ENCODE data around the gene SLC38A3. TPM values are rescaled to one million over a fixed set of nuclear protein-coding genes. Genes with fewer than 3 reads are reported as not detected.

The SLC38A3 gene
- total and polyA plus RNA-seq, 2 donors from 2014 or later = 1.6 to 4.2 TPM

- Histone ChIP-seq H3K27ac (ENCODE audit: low read depth in 2 of 2, low read length in 2 of 2) (peak overlapping the region; percentile 83 to 90), H3K27me3 (ENCODE audit: control insufficient read depth, insufficient read depth, low read length) (no peaks in the 10 kb centered on the region), H3K4me1 (ENCODE audit: control insufficient read depth in 2 of 3, insufficient read depth in 2 of 3, low read depth in 1 of 3, low read length in 3 of 3) (peaks cover 5 to 89% (median 59%) of the 10 kb centered on the region in 3 donors), H3K9ac (ENCODE audit: low read length in 3 of 3) (peak overlapping the region in 1 of 3 donors; percentile 69), H3K36me3 (ENCODE audit: control insufficient read depth in 2 of 3, insufficient read depth in 3 of 3, low read length in 3 of 3) (peaks cover 0 to 2% (median 0%) of the 10 kb centered on the region in 3 donors), H3K4me3 (ENCODE audit: low read length in 3 of 3) (peak overlapping the region in 1 of 3 donors; percentile 14), H3K9me3 (ENCODE audit: control insufficient read depth in 2 of 3, insufficient read depth in 1 of 3, low read length in 3 of 3) (no peaks in the 10 kb centered on the region)
- no peak for FAIRE-seq
- intact Hi-C loops (cut with DNase I) = no loop called here
- TF ChIP-seq CTCF (IDR thresholded peaks at IDR 0.05; ENCODE audit: borderline replicate concordance, extremely low read depth, insufficient read depth) = no peak
- DNase-seq = no peak
These were observed 37.2 kb upstream of the SLC38A3 start for GRCh38 chr3:50167841-50168209.

GRCh38 chr3:50168388-50168787 is 36.7 kb upstream of the SLC38A3 start:
- Histone ChIP-seq H3K27me3 (ENCODE audit: control insufficient read depth, insufficient read depth, low read length) (no peaks in the 10 kb centered on the region), H3K4me3 (ENCODE audit: low read length in 3 of 3) (no peak overlapping the region), H3K36me3 (ENCODE audit: control insufficient read depth in 2 of 3, insufficient read depth in 3 of 3, low read length in 3 of 3) (peaks cover 0 to 2% (median 0%) of the 10 kb centered on the region in 3 donors), H3K9ac (ENCODE audit: low read length in 3 of 3) (peak overlapping the region in 1 of 3 donors; percentile 69), H3K9me3 (ENCODE audit: control insufficient read depth in 2 of 3, insufficient read depth in 1 of 3, low read length in 3 of 3) (no peaks in the 10 kb centered on the region), H3K27ac (ENCODE audit: low read depth in 2 of 2, low read length in 2 of 2) (peak overlapping the region; percentile 83 to 88), H3K4me1 (ENCODE audit: control insufficient read depth in 2 of 3, insufficient read depth in 2 of 3, low read depth in 1 of 3, low read length in 3 of 3) (peaks cover 5 to 83% (median 53%) of the 10 kb centered on the region in 3 donors)
- DNase-seq (peak in 1 of 5 donors; percentile 80), FAIRE-seq (no peak)
- intact Hi-C loops (cut with DNase I) = no loop called here
- TF ChIP-seq CTCF (IDR thresholded peaks at IDR 0.05; ENCODE audit: borderline replicate concordance, extremely low read depth, insufficient read depth) = no peak

DNA sequence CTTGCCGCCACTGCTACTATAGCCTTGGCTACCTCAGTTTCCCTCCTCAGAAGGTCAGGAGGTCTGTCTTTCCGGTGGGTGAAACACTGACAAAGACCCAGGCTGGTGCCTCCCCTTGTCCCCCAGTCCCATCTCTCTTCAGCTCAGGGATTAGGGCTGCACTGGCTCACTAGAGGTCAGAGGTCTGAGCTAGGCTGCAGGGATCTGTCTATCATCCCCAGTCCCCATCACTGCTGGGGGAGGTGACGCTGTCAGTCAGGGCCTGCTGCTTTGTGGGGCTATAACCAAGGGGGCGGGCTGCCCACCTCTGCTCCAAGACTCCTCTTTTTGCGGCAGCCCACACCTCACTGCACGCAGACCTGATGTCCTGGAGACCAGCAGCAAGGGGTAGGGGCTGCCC is 36.3 kb upstream of the SLC38A3 start:
- peaks cover 0 to 2% (median 0%) of the 10 kb centered on the region in 3 donors for H3K36me3 ChIP-seq (ENCODE audit: control insufficient read depth in 2 of 3, insufficient read depth in 3 of 3, low read length in 3 of 3)
- H3K4me1 ChIP-seq (ENCODE audit: control insufficient read depth in 2 of 3, insufficient read depth in 2 of 3, low read depth in 1 of 3, low read length in 3 of 3) = peaks cover 5 to 79% (median 49%) of the 10 kb centered on the region in 3 donors
- no peak overlapping the region for H3K9ac ChIP-seq (ENCODE audit: low read length in 3 of 3)
- no peak for TF ChIP-seq CTCF (IDR thresholded peaks at IDR 0.05; ENCODE audit: borderline replicate concordance, extremely low read depth, insufficient read depth)
- intact Hi-C loops (cut with DNase I) = no loop called here
- FAIRE-seq (no peak), DNase-seq (no peak)
- peak overlapping the region; percentile 83 to 88 for H3K27ac ChIP-seq (ENCODE audit: low read depth in 2 of 2, low read length in 2 of 2)
- no peaks in the 10 kb centered on the region for H3K27me3 ChIP-seq (ENCODE audit: control insufficient read depth, insufficient read depth, low read length)
- H3K9me3 ChIP-seq (ENCODE audit: control insufficient read depth in 2 of 3, insufficient read depth in 1 of 3, low read length in 3 of 3) = no peaks in the 10 kb centered on the region
- no peak overlapping the region for H3K4me3 ChIP-seq (ENCODE audit: low read length in 3 of 3)
